B cell (primary cell): ENCODE results near the gene FFAR2. TPM values are rescaled to one million over a fixed set of nuclear protein-coding genes. Genes with fewer than 3 reads are reported as not detected.
A peak's percentile ranks its signal among the peaks of the same experiment; 100 is the strongest.

Experiments
- ATAC-seq: fragments of 200-7000 bp; cut with Tn5 transposase; one replicate; pipeline ENCODE4 v1.10.0; 2021; ENCODE audit warnings: low read depth, mild to moderate bottlenecking, moderate number of reproducible peaks, moderate library complexity
- CTCF ChIA-PET: fragments of 350-600 bp; sonication (Branson Sonifier 250); formaldehyde crosslinking; loops from one replicate; lab custom pipeline; 2021; ENCODE audit warnings: antibody characterized with exemption, inconsistent platforms; lab: Charles Lee
- POLR2A ChIA-PET: fragments of 350-600 bp; sonication (Branson Sonifier 250); formaldehyde crosslinking; loops from one replicate; lab custom pipeline; 2021; ENCODE audit warnings: antibody characterized with exemption; lab: Charles Lee
- DNase-seq: peaks from one replicate; pipeline ENCODE4 v3.0.0; 2013
- H2AFZ ChIP-seq: 2 replicates; pipeline ENCODE4 v1.6.1; 2012; ENCODE audit warnings: mild to moderate bottlenecking, low read depth, low read length; ENCODE audit not compliant: insufficient read depth, poor library complexity, severe bottlenecking
- H3K27ac ChIP-seq, 2 donors: 1 replicate in 1 of 2; 2 replicates in 1 of 2; pipeline ENCODE4 v1.5.1; 2012 to 2013; ENCODE audit warnings: low read length in 2 of 2, mild to moderate bottlenecking in 2 of 2, moderate library complexity in 1 of 2
- H3K27me3 ChIP-seq, 4 experiments: fragments of 200-600 bp in 1 of 4; sonication (generic) in 1 of 4; replicated peaks in 1 of 4; 1 replicate in 2 of 4; 2 replicates in 2 of 4; pipeline versions ENCODE4 v1.6.1 to v1.7.0; 2013 to 2016; ENCODE audit warnings: low read length in 3 of 4, mild to moderate bottlenecking in 2 of 4, mixed read lengths in 1 of 4, moderate library complexity in 1 of 4; ENCODE audit not compliant: insufficient read depth in 4 of 4, control insufficient read depth in 3 of 4; ENCODE audit errors: control extremely low read depth in 1 of 4
- H3K36me3 ChIP-seq, 2 experiments: replicated peaks in 1 of 2; 1 replicate in 1 of 2; 2 replicates in 1 of 2; pipeline versions ENCODE4 v1.6.1 to v1.7.1; 2013; ENCODE audit warnings: low read length in 1 of 2; ENCODE audit not compliant: insufficient read depth in 2 of 2, control insufficient read depth in 1 of 2; ENCODE audit errors: control extremely low read depth in 1 of 2, extremely low read depth in 1 of 2
- H3K4me1 ChIP-seq, 2 donors: fragments of 200-600 bp in 1 of 2; sonication (generic) in 1 of 2; 1 replicate in 1 of 2; 2 replicates in 1 of 2; pipeline versions ENCODE4 v1.5.1 to v1.6.1; 2013 to 2017; ENCODE audit warnings: low read length in 2 of 2; ENCODE audit not compliant: control insufficient read depth in 2 of 2, insufficient read depth in 2 of 2
- H3K4me2 ChIP-seq: replicated peaks from 2 replicates; pipeline ENCODE3; 2012; ENCODE audit warnings: mild to moderate bottlenecking, low read depth, low read length; ENCODE audit not compliant: poor library complexity, severe bottlenecking
- H3K4me3 ChIP-seq, 5 experiments: fragments of 200-600 bp in 1 of 5; sonication (generic) in 1 of 5; 1 replicate in 3 of 5; 2 replicates in 2 of 5; pipeline versions ENCODE4 v1.5.1 to v1.7.0; 2011 to 2016; ENCODE audit warnings: low read length in 4 of 5, mild to moderate bottlenecking in 4 of 5, low read depth in 2 of 5, control low read depth in 1 of 5, moderate library complexity in 1 of 5; ENCODE audit not compliant: insufficient read depth in 1 of 5; ENCODE audit errors: control extremely low read depth in 1 of 5, extremely low read depth in 1 of 5
- H3K79me2 ChIP-seq: fragments of 200-600 bp; sonication (generic); one replicate; pipeline ENCODE4 v1.6.0; 2016; ENCODE audit warnings: low read length; ENCODE audit not compliant: control insufficient read depth, insufficient read depth
- H3K9ac ChIP-seq: fragments of 200-600 bp; sonication (generic); 2 replicates; pipeline ENCODE4 v1.6.1; 2017; ENCODE audit warnings: mild to moderate bottlenecking, low read length, moderate library complexity
- H3K9me3 ChIP-seq, 3 donors: one replicate each; pipeline versions ENCODE4 v1.6.1 to v1.7.1; 2013; ENCODE audit warnings: low read length in 2 of 3; ENCODE audit not compliant: control insufficient read depth in 2 of 3, insufficient read depth in 1 of 3; ENCODE audit errors: control extremely low read depth in 1 of 3
- H4K20me1 ChIP-seq: 2 replicates; pipeline ENCODE4 v1.6.0; 2012; ENCODE audit warnings: mild to moderate bottlenecking, low read length; ENCODE audit not compliant: insufficient read depth, control insufficient read depth, poor library complexity, severe bottlenecking
- H3K27ac Mint-ChIP-seq: one replicate; pipeline ENCODE4 v1.8.0; 2021; ENCODE audit warnings: mixed read lengths
- H3K27me3 Mint-ChIP-seq: one replicate; pipeline ENCODE4 v1.8.0; 2021; ENCODE audit warnings: mixed read lengths
- H3K4me1 Mint-ChIP-seq: one replicate; pipeline ENCODE4 v1.8.0; 2021; ENCODE audit warnings: mixed read lengths
- H3K4me3 Mint-ChIP-seq: one replicate; pipeline ENCODE4 v1.8.0; 2021; ENCODE audit warnings: mixed read lengths
- H3K9me3 Mint-ChIP-seq: one replicate; pipeline ENCODE4 v1.8.0; 2022; ENCODE audit warnings: mixed read lengths; ENCODE audit not compliant: insufficient read depth
- CTCF ChIP-seq: fragments of 200-600 bp; IDR thresholded peaks from one replicate; pipeline ENCODE4 v1.8.0; 2022; ENCODE audit warnings: antibody characterized with exemption, mild to moderate bottlenecking
- EZH2 ChIP-seq: IDR thresholded peaks from 2 replicates; pipeline ENCODE4 v1.6.1; 2012; ENCODE audit warnings: borderline replicate concordance, low read depth, mild to moderate bottlenecking, moderate library complexity, low read length; ENCODE audit not compliant: insufficient read depth, poor library complexity, severe bottlenecking
- WGBS: methylation state at CpG from one replicate; pipeline ENCODE4 v1.1.5; 2013; ENCODE audit warnings: missing lambda C conversion rate; ENCODE audit not compliant: insufficient coverage; 5-methylcytosine and 5-hydroxymethylcytosine counted together
- intact Hi-C: fragments of 100-400 bp; cut with micrococcal nuclease; formaldehyde crosslinking; loops from one replicate; pipeline ENCODE4 v1.10.0; 2022
- polyA plus RNA-seq: library from polyadenylated mRNA; depleted of rRNA; stranded (reverse); fragments of >200 nt; gene quantifications from 2 replicates; pipeline ENCODE4 v1.2.3, GENCODE V29; 2012
- total RNA-seq, 2 donors: library from RNA; stranded (reverse); fragments of 120-200 nt in 1 of 2; gene quantifications; 1 replicate in 1 of 2; 2 replicates in 1 of 2; pipeline versions ENCODE4 v1.2.3 to v1.2.4, GENCODE V29; 2013 to 2022

FFAR2 gene
- total and polyA plus RNA-seq, 2 donors (not counting 1 experiment from before 2014, with no cell fraction given) = 0.31 TPM; not detected in 1

GRCh38 chr19:35495107-35496064, 47.3 kb downstream of the FFAR2 start:
- no peaks in the 10 kb centered on the region for H3K36me3 ChIP-seq
- Mint-ChIP-seq H3K27me3 (peaks cover 9% of the 10 kb centered on the region), H3K4me3 (no peak overlapping the region), H3K4me1 (peaks cover 8% of the 10 kb centered on the region), H3K27ac (no peak overlapping the region), H3K9me3 (no peaks in the 10 kb centered on the region)
- no peaks in the 10 kb centered on the region for H4K20me1 ChIP-seq
- no peaks in the 10 kb centered on the region for H3K79me2 ChIP-seq
- TF ChIP-seq EZH2 (no peak), CTCF (peak; percentile 100)
- H3K4me1 ChIP-seq = peaks cover 6 to 11% of the 10 kb centered on the region in 2 donors
- peak overlapping the region in 1 of 5 experiments; percentile 24 for H3K4me3 ChIP-seq
- ChIA-PET CTCF (interaction anchor here (0.6 to 4.2 kb wide), 49 partner anchors 9 to 429 kb away, joined by 3 to 76 read pairs (median 4); partner anchors contain the start of genes FFAR1, FFAR2, FFAR3 and LGI4), POLR2A (interaction anchor here (0.6 to 1.2 kb wide), 5 partner anchors 34 to 148 kb away, joined by 3 to 4 read pairs (median 3); partner anchors contain the start of gene FFAR1)
- H3K9me3 ChIP-seq = no peaks in the 10 kb centered on the region
- intact Hi-C loops = loop anchor here (1.0 to 10.0 kb wide), 3 partner anchors 27 to 351 kb away; partner anchors contain the start of gene FXYD7
- ATAC-seq = peak; percentile 99
- H3K4me2 ChIP-seq = peak overlapping the region; percentile 76
- peak overlapping the region; percentile 64 for H2AFZ ChIP-seq
- peak; percentile 82 for DNase-seq
- peaks cover 0 to 6% (median 2%) of the 10 kb centered on the region in 4 experiments for H3K27me3 ChIP-seq
- H3K27ac ChIP-seq = no peak overlapping the region
- 30% methylated on average over 28 of the region's 30 CpGs for WGBS
- no peak overlapping the region for H3K9ac ChIP-seq
